NAMALWA (cell line): ENCODE measurements around the gene OLFML2A.

Source experiments
- DNase-seq: peaks from one replicate; pipeline ENCODE4 v3.0.0-alpha.2; 2015; ENCODE audit warnings: low spot score

The OLFML2A gene

GRCh38 chr9:124778575-124779367 is 1.8 kb downstream of the OLFML2A start:
- no peak for DNase-seq

GRCh38 chr9:124779368-124780059 is 2.6 kb downstream of the OLFML2A start:
- DNase-seq: no peak

- no peak for DNase-seq
Observed at GRCh38 chr9:124780060-124780756, 3.3 kb downstream of the OLFML2A start.

GRCh38 chr9:124780757-124781151 is 3.8 kb downstream of the OLFML2A start:
- DNase-seq: no peak

- no peak for DNase-seq
Observed at GRCh38 chr9:124781967-124782660, 5.2 kb downstream of the OLFML2A start.

GRCh38 chr9:124782661-124783574 is 6.0 kb downstream of the OLFML2A start:
- no peak for DNase-seq

- no peak for DNase-seq
Observed at GRCh38 chr9:124783830-124784229, 6.9 kb downstream of the OLFML2A start.

- DNase-seq: no peak
Observed at GRCh38 chr9:124784509-124784908, 7.6 kb downstream of the OLFML2A start.

- DNase-seq: no peak
Observed at GRCh38 chr9:124786881-124787573, 10.1 kb downstream of the OLFML2A start.

- no peak for DNase-seq
Observed at GRCh38 chr9:124788542-124789217, 11.7 kb downstream of the OLFML2A start.

GRCh38 chr9:124789531-124789930 is 12.6 kb downstream of the OLFML2A start:
- no peak for DNase-seq

- DNase-seq: no peak
Observed at GRCh38 chr9:124790301-124790700, 13.4 kb downstream of the OLFML2A start.

GRCh38 chr9:124790801-124791505 is 14.0 kb downstream of the OLFML2A start:
- DNase-seq: no peak

GRCh38 chr9:124792257-124793014 is 15.5 kb downstream of the OLFML2A start:
- DNase-seq: no peak

- DNase-seq: no peak
Observed at GRCh38 chr9:124793015-124793541, 16.1 kb downstream of the OLFML2A start.

GRCh38 chr9:124794902-124795491 is 18.1 kb downstream of the OLFML2A start:
- DNase-seq: no peak

- DNase-seq: no peak
Observed at GRCh38 chr9:124795881-124796431, 19.0 kb downstream of the OLFML2A start.
